Caco-2 (cell line): ENCODE data around the gene TNPO3. TPM values are rescaled to one million over a fixed set of nuclear protein-coding genes. Genes with fewer than 3 reads are reported as not detected.

ENCODE experiments used
- BruUV-seq: library from RNA; stranded (reverse); fragments of 400-500 nt; replicated peaks from 2 replicates; lab custom pipeline; 2021; lab: Mats Ljungman, UMichigan
- CTCF ChIA-PET: fragments of 300-600 bp; sonication (Branson Sonifier 250); formaldehyde crosslinking; loops from one replicate; lab custom pipeline; 2022; ENCODE audit warnings: antibody characterized with exemption; lab: Charles Lee
- POLR2A ChIA-PET: fragments of 300-600 bp; sonication (Branson Sonifier 250); formaldehyde crosslinking; loops from one replicate; lab custom pipeline; 2022; ENCODE audit warnings: antibody characterized with exemption; lab: Charles Lee
- DNase-seq, 2 experiments: peaks; one replicate each; pipeline versions ENCODE4 v3.0.0 to v3.0.0-alpha.2; 2020 to 2022
- H3K27me3 ChIP-seq: replicated peaks from 2 replicates; pipeline ENCODE4 v1.6.0; 2011; ENCODE audit warnings: low read length; ENCODE audit not compliant: control insufficient read depth, insufficient read depth
- H3K36me3 ChIP-seq: 2 replicates; pipeline ENCODE4 v1.5.1; 2011; ENCODE audit warnings: low read length; ENCODE audit not compliant: control insufficient read depth, insufficient read depth
- H3K4me1 ChIP-seq: fragments of 250-450 bp; sonication (Bioruptor Pico); 2 replicates; pipeline ENCODE4 v1.5.1; 2020; ENCODE audit warnings: mild to moderate bottlenecking
- H3K4me3 ChIP-seq: 2 replicates; pipeline ENCODE4 v1.5.1; 2011; ENCODE audit warnings: low read depth, mild to moderate bottlenecking, control low read depth, low read length
- H3K9me3 ChIP-seq: fragments of 250-450 bp; sonication (Bioruptor Pico); 2 replicates; pipeline ENCODE4 v1.5.1; 2020; ENCODE audit warnings: mild to moderate bottlenecking, moderate library complexity
- H3K27ac Mint-ChIP-seq: one replicate; pipeline ENCODE4 v1.8.0; 2022; ENCODE audit warnings: mixed read lengths; ENCODE audit not compliant: unreplicated experiment
- H3K27me3 Mint-ChIP-seq: one replicate; pipeline ENCODE4 v1.8.0; 2022; ENCODE audit warnings: mixed read lengths; ENCODE audit not compliant: insufficient read depth, unreplicated experiment
- H3K36me3 Mint-ChIP-seq: one replicate; pipeline ENCODE4 v1.8.0; 2022; ENCODE audit warnings: mild to moderate bottlenecking, mixed read lengths; ENCODE audit not compliant: insufficient read depth, unreplicated experiment
- H3K4me1 Mint-ChIP-seq: one replicate; pipeline ENCODE4 v1.8.0; 2022; ENCODE audit warnings: low read depth, mixed read lengths; ENCODE audit not compliant: unreplicated experiment
- H3K4me3 Mint-ChIP-seq: one replicate; pipeline ENCODE4 v1.8.0; 2022; ENCODE audit warnings: mild to moderate bottlenecking, moderate library complexity, mixed read lengths; ENCODE audit not compliant: unreplicated experiment
- H3K9me3 Mint-ChIP-seq: one replicate; pipeline ENCODE4 v1.8.0; 2022; ENCODE audit warnings: mixed read lengths; ENCODE audit not compliant: unreplicated experiment
- CTCF ChIP-seq, 2 experiments: fragments of 200-600 bp in 1 of 2; IDR thresholded peaks; 1 replicate in 1 of 2; 2 replicates in 1 of 2; pipeline versions ENCODE4 v1.5.1 to v1.8.0; 2011 to 2022; ENCODE audit warnings: antibody characterized with exemption in 1 of 2, control low read depth in 1 of 2, inconsistent platforms in 1 of 2, low read depth in 1 of 2, low read length in 1 of 2, mild to moderate bottlenecking in 1 of 2, moderate library complexity in 1 of 2; ENCODE audit not compliant: insufficient read depth in 1 of 2, severe bottlenecking in 1 of 2, unreplicated experiment in 1 of 2
- intact Hi-C: fragments of 100-400 bp; cut with micrococcal nuclease; formaldehyde crosslinking; loops from one replicate; pipeline ENCODE4 v1.10.0; 2022; ENCODE audit not compliant: unreplicated experiment
- total RNA-seq: library from RNA; stranded (reverse); gene quantifications from 2 replicates; pipeline ENCODE4 v1.2.3, GENCODE V29; 2022

The TNPO3 gene
- total RNA-seq, 1 experiment from 2014 or later: 59.8 TPM

GRCh38 chr7:129066290-129067131, 11.6 kb upstream of the TNPO3 start:
- Histone ChIP-seq H3K4me1 (peaks cover 6% of the 10 kb centered on the region; the same call in 1 of the 2 replicates), H3K4me3 (no peak overlapping the region), H3K27me3 (no peaks in the 10 kb centered on the region), H3K36me3 (no peaks in the 10 kb centered on the region), H3K9me3 (0 out of 2 replicates have a peak, but pooled peaks cover 3% of the 10 kb centered on the region)
- no peak for TF ChIP-seq CTCF (IDR thresholded peaks at IDR 0.05; ENCODE audit: insufficient read depth in 1 of 2, low read depth in 1 of 2, low read length in 1 of 2, severe bottlenecking in 1 of 2, unreplicated experiment in 1 of 2)
- ChIA-PET POLR2A (no interaction called here), CTCF (interaction anchor here (1.0 kb wide), 1 partner anchor 25 kb away, joined by 3 read pairs; no protein-coding TSS in a partner anchor)
- H3K27ac Mint-ChIP-seq: no peak overlapping the region
- peaks cover 8% of the 10 kb centered on the region for H3K4me1 Mint-ChIP-seq
- H3K36me3 Mint-ChIP-seq: no peaks in the 10 kb centered on the region
- peaks cover 2% of the 10 kb centered on the region for H3K27me3 Mint-ChIP-seq
- intact Hi-C loops: no loop called here
- DNase-seq: no peak
- BruUV-seq: no TSS peak
- no peak overlapping the region for H3K4me3 Mint-ChIP-seq
- H3K9me3 Mint-ChIP-seq: no peaks in the 10 kb centered on the region

GRCh38 chr7:129055861-129056464, 1.1 kb upstream of the TNPO3 start:
- DNase-seq: no peak
- Mint-ChIP-seq H3K27me3 (peaks cover 6% of the 10 kb centered on the region), H3K4me3 (peak overlapping the region; percentile 98), H3K9me3 (no peaks in the 10 kb centered on the region), H3K4me1 (no peaks in the 10 kb centered on the region), H3K36me3 (peaks cover 14% of the 10 kb centered on the region), H3K27ac (no peak overlapping the region)
- no peaks in the 10 kb centered on the region for H3K36me3 ChIP-seq
- H3K4me3 ChIP-seq: no peak overlapping the region
- CTCF ChIA-PET: interaction anchor here (0.6 kb wide), 1 partner anchor 193 kb away, joined by 3 read pairs; the partner anchor contains the start of gene ATP6V1F
- H3K27me3 ChIP-seq: no peaks in the 10 kb centered on the region
- no peak for TF ChIP-seq CTCF (IDR thresholded peaks at IDR 0.05; ENCODE audit: insufficient read depth in 1 of 2, low read depth in 1 of 2, low read length in 1 of 2, severe bottlenecking in 1 of 2, unreplicated experiment in 1 of 2)
- H3K9me3 ChIP-seq: no peaks in the 10 kb centered on the region
- BruUV-seq: TSS peak; percentile 77
- H3K4me1 ChIP-seq: no peaks in the 10 kb centered on the region
- intact Hi-C loops: no loop called here
- POLR2A ChIA-PET: no interaction called here

GRCh38 chr7:129055294-129055816, 444 bp upstream of the TNPO3 start:
- Mint-ChIP-seq H3K36me3 (peaks cover 20% of the 10 kb centered on the region), H3K9me3 (no peaks in the 10 kb centered on the region)
- no TSS peak for BruUV-seq

More at GRCh38 chr7:129055294-129055816, 444 bp upstream of the TNPO3 start:
- intact Hi-C loops: no loop called here
- Histone ChIP-seq H3K9me3 (no peaks in the 10 kb centered on the region), H3K36me3 (no peaks in the 10 kb centered on the region), H3K4me1 (no peaks in the 10 kb centered on the region), H3K27me3 (no peaks in the 10 kb centered on the region), H3K4me3 (peak overlapping the region; percentile 87)
- no peak for TF ChIP-seq CTCF (IDR thresholded peaks at IDR 0.05; ENCODE audit: insufficient read depth in 1 of 2, low read depth in 1 of 2, low read length in 1 of 2, severe bottlenecking in 1 of 2, unreplicated experiment in 1 of 2)
- Mint-ChIP-seq H3K27ac (peak overlapping the region; percentile 99), H3K27me3 (peaks cover 4% of the 10 kb centered on the region), H3K4me3 (peak overlapping the region; percentile 98), H3K4me1 (no peaks in the 10 kb centered on the region)
- ChIA-PET CTCF (interaction anchor here (0.6 to 1.3 kb wide), 2 partner anchors 36 to 193 kb away, joined by 3 to 6 read pairs; partner anchors contain the start of gene ATP6V1F), POLR2A (interaction anchor here (0.6 kb wide), 2 partner anchors 122 to 483 kb away, joined by 9 to 12 read pairs; no protein-coding TSS in a partner anchor)
- no peak for DNase-seq
